ENCODE measurements around the gene FGF12.

GRCh38 chr3:192408007-192408646, 319.2 kb downstream of the FGF12 start:
- TF ChIP-seq CTCF (conservative IDR thresholded peaks at IDR 0.05 in 1 of 2, IDR thresholded peaks at IDR 0.05 in 1 of 2; ENCODE audit: low read depth in 1 of 2, low read length in 2 of 2) (no peak), EZH2 (IDR thresholded peaks at IDR 0.05; ENCODE audit: low read length, missing control alignments) (no peak)
